HepG2 (cell line): ENCODE results near the gene CDYL. TPM values are rescaled to one million over a fixed set of nuclear protein-coding genes. Genes with fewer than 3 reads are reported as not detected.
A peak's percentile ranks its signal among the peaks of the same experiment; 100 is the strongest.

Experiments used
- ATAC-seq: fragments of 200-7000 bp; cut with Tn5 transposase; 3 replicates; pipeline ENCODE4 v1.9.1; 2020; ENCODE audit warnings: mild to moderate bottlenecking, moderate library complexity
- BruUV-seq: library from RNA; stranded (reverse); fragments of 400-500 nt; replicated peaks from 2 replicates; lab custom pipeline; 2021; lab: Mats Ljungman, UMichigan
- CTCF ChIA-PET: fragments of 300-600 bp; formaldehyde crosslinking; extraction: SDS; loops from one replicate; lab custom pipeline; 2021; ENCODE audit warnings: low total read pairs, inconsistent platforms, low intra/inter-chr PET ratio; lab: Yijun Ruan, JAX
- POLR2A ChIA-PET: fragments of 350-600 bp; sonication (Branson Sonifier 250); formaldehyde crosslinking; loops from one replicate; lab custom pipeline; 2020; ENCODE audit warnings: antibody characterized with exemption, inconsistent platforms; lab: Yijun Ruan, JAX
- DNase-seq: peaks from one replicate; pipeline ENCODE4 v3.0.0-alpha.2; 2015; ENCODE audit warnings: low spot score
- FAIRE-seq: peaks from 3 replicates; lab custom pipeline; 2011; peaks lifted over from hg19 to GRCh38; lab: Jason Lieb, UNC
- H2AFZ ChIP-seq: one replicate; pipeline ENCODE4 v1.6.1; 2011; ENCODE audit warnings: low read length, inconsistent platforms
- H3K27ac ChIP-seq: fragments of 300-600 bp; 3 replicates; pipeline ENCODE4 v1.8.0; 2011; ENCODE audit warnings: mixed run types, mild to moderate bottlenecking, mixed read lengths, low read length, inconsistent platforms; ENCODE audit not compliant: insufficient read depth; ENCODE audit errors: extremely low read length
- H3K27me3 ChIP-seq, 2 experiments: fragments of 200-600 bp in 1 of 2; 2 replicates in 1 of 2; 3 replicates in 1 of 2; pipeline versions ENCODE4 v1.6.0 to v1.8.0; 2011; ENCODE audit warnings: low read length in 2 of 2, mild to moderate bottlenecking in 2 of 2, moderate library complexity in 2 of 2, inconsistent platforms in 1 of 2; ENCODE audit not compliant: insufficient read depth in 2 of 2, control insufficient read depth in 1 of 2
- H3K36me3 ChIP-seq, 2 experiments: fragments of 200-600 bp in 1 of 2; replicated peaks in 1 of 2; 2 replicates in 1 of 2; 3 replicates in 1 of 2; pipeline versions ENCODE4 v1.5.1 to v1.8.0; 2011; ENCODE audit warnings: low read length in 2 of 2, inconsistent platforms in 1 of 2; ENCODE audit not compliant: insufficient read depth in 2 of 2, control insufficient read depth in 1 of 2
- H3K4me1 ChIP-seq: 2 replicates; pipeline ENCODE4 v1.5.1; 2012; ENCODE audit warnings: low read length, inconsistent platforms; ENCODE audit not compliant: insufficient read depth
- H3K4me2 ChIP-seq: 2 replicates; pipeline ENCODE4 v1.6.0; 2011; ENCODE audit warnings: low read depth, low read length, inconsistent platforms
- H3K4me3 ChIP-seq, 3 experiments: fragments of 200-600 bp in 1 of 3; sonication (generic), shearing (Covaris generic) in 1 of 3; replicated peaks in 1 of 3; 2 replicates each; pipeline ENCODE4 v1.5.1; 2011 to 2016; ENCODE audit warnings: low read length in 3 of 3, inconsistent platforms in 2 of 3, low read depth in 2 of 3, mild to moderate bottlenecking in 2 of 3, control low read depth in 1 of 3, mixed read lengths in 1 of 3; ENCODE audit not compliant: insufficient read depth in 1 of 3
- H3K79me2 ChIP-seq: one replicate; pipeline ENCODE4 v1.6.1; 2011; ENCODE audit warnings: low read length, inconsistent platforms; ENCODE audit not compliant: insufficient read depth
- H3K9ac ChIP-seq: 2 replicates; pipeline ENCODE4 v1.6.0; 2011; ENCODE audit warnings: mild to moderate bottlenecking, low read depth, low read length, inconsistent platforms; ENCODE audit not compliant: insufficient read depth
- H3K9me3 ChIP-seq: 2 replicates; pipeline ENCODE4 v1.5.1; 2012; ENCODE audit warnings: mild to moderate bottlenecking, low read length
- H4K20me1 ChIP-seq: 2 replicates; pipeline ENCODE4 v1.6.0; 2011; ENCODE audit warnings: inconsistent platforms, mild to moderate bottlenecking, low read length, moderate library complexity; ENCODE audit not compliant: insufficient read depth
- HOMEZ ChIP-seq: IDR thresholded peaks from 2 replicates; pipeline ENCODE4 v1.6.1; 2016; ENCODE audit warnings: low read depth
- SIX1 ChIP-seq: sonication (generic); formaldehyde crosslinking; IDR thresholded peaks from 2 replicates; pipeline ENCODE4 v1.4.0; 2020; ENCODE audit warnings: missing genetic modification reagents, borderline replicate concordance
- SOX13 ChIP-seq, 3 experiments: fragments of 450-650 bp in 1 of 3; sonication (generic) in 1 of 3; formaldehyde crosslinking in 1 of 3; IDR thresholded peaks in 2 of 3; conservative IDR thresholded peaks in 1 of 3; 2 replicates each; pipeline versions ENCODE4 v1.5.0 to v1.6.1; 2016 to 2020; ENCODE audit warnings: antibody characterized with exemption in 1 of 3, mild to moderate bottlenecking in 1 of 3, missing compliant biosample characterization in 1 of 3, missing genetic modification reagents in 1 of 3, moderate library complexity in 1 of 3
- ZNF30 ChIP-seq: sonication (generic); formaldehyde crosslinking; IDR thresholded peaks from 2 replicates; pipeline ENCODE4 v1.5.0; 2020; ENCODE audit warnings: mild to moderate bottlenecking, missing genetic modification reagents
- ZNF646 ChIP-seq: sonication (generic); formaldehyde crosslinking; IDR thresholded peaks from 2 replicates; pipeline ENCODE4 v1.9.0; 2021; ENCODE audit warnings: mild to moderate bottlenecking, missing genetic modification reagents
- WGBS: methylation state at CpG from one replicate; pipeline ENCODE4 v1.1.6; 2017; ENCODE audit warnings: low lambda C conversion rate; 5-methylcytosine and 5-hydroxymethylcytosine counted together
- in situ Hi-C: cut with HindIII; loops from 2 replicates; pipeline ENCODE4 v1.10.0; 2017; ENCODE audit warnings: low pct_unique_long_range_greater_than_20kb; ENCODE audit not compliant: extremely low pct_ligation_motif_present
- intact Hi-C: fragments of 100-400 bp; cut with micrococcal nuclease; formaldehyde crosslinking; loops from one replicate; pipeline ENCODE4 v1.10.0; 2022; ENCODE audit not compliant: unreplicated experiment
- polyA plus RNA-seq, 8 experiments: library from polyadenylated mRNA; depleted of rRNA in 3 of 8; stranded (reverse) in 7 of 8; unstranded in 1 of 8; fragments of >200 nt; fragmentation: Illumina TruSeq in 4 of 8; extraction: Trizol in 4 of 8; gene quantifications; 2 replicates each; pipeline versions ENCODE4 v1.2.1 to v1.2.3, GENCODE V29; 2011 to 2016; ENCODE audit warnings: low read depth in 4 of 8, missing spikeins in 1 of 8, mixed read lengths in 1 of 8; ENCODE audit not compliant: insufficient read depth in 1 of 8
- total RNA-seq, 5 experiments: library from RNA; depleted of rRNA; stranded (reverse); fragments of >200 nt; fragmentation: Illumina TruSeq; extraction: Trizol; gene quantifications; 2 replicates each; pipeline ENCODE4 v1.2.3, GENCODE V29; 2016; ENCODE audit warnings: low read depth in 1 of 5
- TF ChIP-seq, protein P1 (sequence below): sonication (generic); formaldehyde crosslinking; IDR thresholded peaks from 2 replicates; pipeline ENCODE4 v1.9.0; 2021; ENCODE audit warnings: missing genetic modification reagents, mild to moderate bottlenecking, borderline replicate concordance
- TF ChIP-seq, protein P2 (sequence below): sonication (generic); formaldehyde crosslinking; IDR thresholded peaks from 2 replicates; pipeline ENCODE4 v1.4.0; 2020; ENCODE audit warnings: missing genetic modification reagents

Gene CDYL
- total and polyA plus RNA-seq, 2 of the 13 experiments (the other 11 are each of a cell fraction or from before 2014, with no cell fraction given): 22.8 to 105 TPM

DNA sequence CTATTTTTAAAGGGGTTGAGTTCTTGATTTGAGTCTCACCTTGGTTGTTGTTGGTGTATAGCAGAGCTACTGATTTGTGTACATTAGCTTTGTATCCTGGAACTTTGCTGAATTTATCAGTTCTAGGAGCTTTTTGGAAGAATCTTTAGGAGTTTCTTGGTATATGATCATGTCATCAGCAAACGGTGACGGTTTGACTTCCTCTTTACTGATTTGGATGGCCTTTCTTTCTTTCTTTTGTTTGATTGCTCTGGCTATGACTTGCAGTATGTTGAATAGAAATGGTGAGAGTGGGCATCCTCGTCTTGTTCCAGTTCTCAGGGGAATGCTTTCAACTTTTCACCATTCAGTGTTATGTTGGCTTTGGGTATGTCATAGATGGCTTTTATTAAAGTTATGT lies 64.0 kb downstream of the CDYL start (continued):
- TF ChIP-seq ZNF646 (CRISPR knock-in tag): no peak
- no peak for TF ChIP-seq SIX1 (CRISPR knock-in tag)
- no peak for TF ChIP-seq SOX13 (IDR thresholded peaks at IDR 0.05)
- no peak for TF ChIP-seq SOX13 (CRISPR knock-in tag; conservative IDR thresholded peaks at IDR 0.05 in 1 of 2, IDR thresholded peaks at IDR 0.05 in 1 of 2)

DNA sequence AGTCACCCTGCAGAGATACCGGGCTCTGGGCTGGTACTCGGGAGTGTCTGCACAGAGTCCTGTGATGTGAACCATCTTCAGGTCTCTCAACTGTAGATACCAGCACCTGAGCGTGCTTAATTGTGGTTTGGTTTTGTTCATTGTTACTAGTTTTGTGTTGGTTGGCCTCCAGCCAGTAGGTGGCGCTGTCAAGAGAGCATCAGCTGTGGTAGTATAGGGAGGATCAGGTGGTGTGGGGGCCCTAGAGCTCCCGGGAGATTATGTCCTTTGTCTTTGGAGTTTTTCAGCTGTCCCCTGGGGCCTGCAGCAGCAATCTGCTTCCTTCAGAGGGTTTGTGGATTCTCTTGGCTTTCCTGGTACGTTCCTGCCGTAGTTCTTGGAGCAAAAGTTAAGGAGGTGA lies 67.9 kb downstream of the CDYL start:
- H3K79me2 ChIP-seq: peaks cover 45% of the 10 kb centered on the region
- no TSS peak for BruUV-seq
- ChIA-PET POLR2A (no interaction called here), CTCF (no interaction called here)
- H3K4me1 ChIP-seq: peaks cover 16% of the 10 kb centered on the region
- H3K27ac ChIP-seq: no peak overlapping the region
- intact Hi-C loops (no loop called here), in situ Hi-C loops (no loop called here)
- no peak for DNase-seq
- peaks cover 16% of the 10 kb centered on the region; the same call in 1 of the 2 replicates for H4K20me1 ChIP-seq
- WGBS: 95% methylated on average over 7 of the region's 7 CpGs
- no peak for ATAC-seq
- no peaks in the 10 kb centered on the region for H3K36me3 ChIP-seq
- H2AFZ ChIP-seq: no peak overlapping the region
- FAIRE-seq: no peak
- H3K4me3 ChIP-seq: no peak overlapping the region
- H3K9me3 ChIP-seq: peaks cover 16% of the 10 kb centered on the region; the same call in 1 of the 2 replicates
- no peak overlapping the region for H3K9ac ChIP-seq
- H3K27me3 ChIP-seq: no peaks in the 10 kb centered on the region
- no peak overlapping the region for H3K4me2 ChIP-seq
- TF ChIP-seq ZNF30 (CRISPR knock-in tag) (no peak), HOMEZ (CRISPR knock-in tag) (0 out of 2 replicates have a peak, but pooled peaks have one; percentile 33)
- TF ChIP-seq, protein P1, sequence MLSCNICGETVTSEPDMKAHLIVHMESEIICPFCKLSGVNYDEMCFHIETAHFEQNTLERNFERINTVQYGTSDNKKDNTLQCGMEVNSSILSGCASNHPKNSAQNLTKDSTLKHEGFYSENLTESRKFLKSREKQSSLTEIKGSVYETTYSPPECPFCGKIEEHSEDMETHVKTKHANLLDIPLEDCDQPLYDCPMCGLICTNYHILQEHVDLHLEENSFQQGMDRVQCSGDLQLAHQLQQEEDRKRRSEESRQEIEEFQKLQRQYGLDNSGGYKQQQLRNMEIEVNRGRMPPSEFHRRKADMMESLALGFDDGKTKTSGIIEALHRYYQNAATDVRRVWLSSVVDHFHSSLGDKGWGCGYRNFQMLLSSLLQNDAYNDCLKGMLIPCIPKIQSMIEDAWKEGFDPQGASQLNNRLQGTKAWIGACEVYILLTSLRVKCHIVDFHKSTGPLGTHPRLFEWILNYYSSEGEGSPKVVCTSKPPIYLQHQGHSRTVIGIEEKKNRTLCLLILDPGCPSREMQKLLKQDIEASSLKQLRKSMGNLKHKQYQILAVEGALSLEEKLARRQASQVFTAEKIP (CRISPR knock-in tag): no peak
- TF ChIP-seq, protein P2, sequence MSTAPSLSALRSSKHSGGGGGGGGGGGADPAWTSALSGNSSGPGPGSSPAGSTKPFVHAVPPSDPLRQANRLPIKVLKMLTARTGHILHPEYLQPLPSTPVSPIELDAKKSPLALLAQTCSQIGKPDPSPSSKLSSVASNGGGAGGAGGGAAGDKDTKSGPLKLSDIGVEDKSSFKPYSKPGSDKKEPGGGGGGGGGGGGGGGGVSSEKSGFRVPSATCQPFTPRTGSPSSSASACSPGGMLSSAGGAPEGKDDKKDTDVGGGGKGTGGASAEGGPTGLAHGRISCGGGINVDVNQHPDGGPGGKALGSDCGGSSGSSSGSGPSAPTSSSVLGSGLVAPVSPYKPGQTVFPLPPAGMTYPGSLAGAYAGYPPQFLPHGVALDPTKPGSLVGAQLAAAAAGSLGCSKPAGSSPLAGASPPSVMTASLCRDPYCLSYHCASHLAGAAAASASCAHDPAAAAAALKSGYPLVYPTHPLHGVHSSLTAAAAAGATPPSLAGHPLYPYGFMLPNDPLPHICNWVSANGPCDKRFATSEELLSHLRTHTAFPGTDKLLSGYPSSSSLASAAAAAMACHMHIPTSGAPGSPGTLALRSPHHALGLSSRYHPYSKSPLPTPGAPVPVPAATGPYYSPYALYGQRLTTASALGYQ (CRISPR knock-in tag): no peak
